Pons (tissue), 1 donor: ENCODE measurements around the gene ZIM2.
A peak's percentile ranks its signal among the peaks of the same experiment; 100 is the strongest.

ENCODE experiments used
- DNase-seq: peaks from one replicate; pipeline ENCODE4 v3.0.0-alpha.2; 2016; ENCODE audit warnings: low spot score

Gene ZIM2

GRCh38 chr19:56838909-56839651, 1.4 kb downstream of the ZIM2 start:
- peak; percentile 98 for DNase-seq

GRCh38 chr19:56838024-56838908, 2.3 kb downstream of the ZIM2 start:
- DNase-seq, result peak; percentile 87

GRCh38 chr19:56837492-56838023, 3.0 kb downstream of the ZIM2 start:
- peak; percentile 83 for DNase-seq

- no peak for DNase-seq
These were observed 3.5 kb downstream of the ZIM2 start for GRCh38 chr19:56837004-56837403.

- DNase-seq, result no peak
These were observed 4.5 kb downstream of the ZIM2 start for GRCh38 chr19:56836059-56836458.

- DNase-seq, result no peak
These were observed 5.1 kb downstream of the ZIM2 start for GRCh38 chr19:56835401-56835800.

GRCh38 chr19:56834564-56835375, 5.8 kb downstream of the ZIM2 start:
- peak; percentile 14 for DNase-seq

- DNase-seq, result no peak
These were observed 8.1 kb downstream of the ZIM2 start for GRCh38 chr19:56832352-56832928.

- DNase-seq, result no peak
These were observed 9.3 kb downstream of the ZIM2 start for GRCh38 chr19:56831255-56831654.

GRCh38 chr19:56829596-56829995, 10.9 kb downstream of the ZIM2 start:
- no peak for DNase-seq

- DNase-seq, result no peak
These were observed 12.8 kb downstream of the ZIM2 start for GRCh38 chr19:56827708-56828107.

GRCh38 chr19:56823956-56824355, 16.6 kb downstream of the ZIM2 start:
- no peak for DNase-seq

GRCh38 chr19:56823417-56823816, 17.1 kb downstream of the ZIM2 start:
- DNase-seq, result no peak

GRCh38 chr19:56822755-56823154, 17.8 kb downstream of the ZIM2 start:
- DNase-seq, result no peak

GRCh38 chr19:56821675-56822074, 18.9 kb downstream of the ZIM2 start:
- no peak for DNase-seq

- DNase-seq, result no peak
These were observed 19.3 kb downstream of the ZIM2 start for GRCh38 chr19:56821209-56821608.

GRCh38 chr19:56819166-56819565, 21.4 kb downstream of the ZIM2 start:
- DNase-seq, result no peak

GRCh38 chr19:56814656-56815055, 25.9 kb downstream of the ZIM2 start:
- DNase-seq, result no peak

- DNase-seq, result no peak
These were observed 27.0 kb downstream of the ZIM2 start for GRCh38 chr19:56813531-56813930.

GRCh38 chr19:56811480-56811879, 29.0 kb downstream of the ZIM2 start:
- DNase-seq, result no peak

- DNase-seq, result no peak
These were observed 30.3 kb downstream of the ZIM2 start for GRCh38 chr19:56810260-56810659.
